ENCODE measurements around the gene MGAT5B.

DNA sequence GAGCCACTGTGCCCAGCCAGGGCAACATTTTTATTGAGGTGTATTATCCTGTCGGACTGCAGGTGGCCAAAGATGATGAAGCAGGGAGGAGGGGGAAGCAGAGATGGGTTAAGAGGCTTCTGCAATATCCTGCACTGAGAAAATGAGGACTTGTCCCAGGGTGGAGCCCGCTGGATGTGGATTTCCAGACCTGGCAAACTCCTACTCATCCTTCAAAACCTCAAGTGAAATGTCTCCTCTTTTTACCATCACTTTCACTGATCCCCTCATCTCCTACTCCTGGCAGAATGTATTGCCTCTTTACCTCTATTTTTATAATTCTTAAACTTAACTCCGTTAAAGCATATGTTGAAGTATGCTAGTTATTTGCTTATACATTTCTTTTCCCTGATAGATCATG lies 60.9 kb downstream of the MGAT5B start:
- TF ChIP-seq SPI1 (IDR thresholded peaks at IDR 0.05; ENCODE audit: low read depth, low read length): no peak
- TF ChIP-seq TAF1 (IDR thresholded peaks at IDR 0.05; ENCODE audit: low read depth, low read length): no peak
- TF ChIP-seq POLR2A (IDR thresholded peaks at IDR 0.05; ENCODE audit: low read depth, low read length): no peak

All from GM12891 (cell line).